Right kidney (tissue), 9 donors: Measurements from ENCODE around the gene SCARF2.
A peak's percentile ranks its signal among the peaks of the same experiment; 100 is the strongest.
"Not testable (repeated sequence)": the region's sequence is repeated elsewhere in the genome, so short reads cannot be mapped to it uniquely, and the experiment has no call there.

Source experiments
- DNase-seq: peaks from one replicate; pipeline ENCODE4 v3.0.0-alpha.2; 2016
- long read RNA-seq, 8 donors: transcript quantifications; one replicate each; lab custom pipeline, GENCODE V29; 2026

Gene SCARF2, protein sequence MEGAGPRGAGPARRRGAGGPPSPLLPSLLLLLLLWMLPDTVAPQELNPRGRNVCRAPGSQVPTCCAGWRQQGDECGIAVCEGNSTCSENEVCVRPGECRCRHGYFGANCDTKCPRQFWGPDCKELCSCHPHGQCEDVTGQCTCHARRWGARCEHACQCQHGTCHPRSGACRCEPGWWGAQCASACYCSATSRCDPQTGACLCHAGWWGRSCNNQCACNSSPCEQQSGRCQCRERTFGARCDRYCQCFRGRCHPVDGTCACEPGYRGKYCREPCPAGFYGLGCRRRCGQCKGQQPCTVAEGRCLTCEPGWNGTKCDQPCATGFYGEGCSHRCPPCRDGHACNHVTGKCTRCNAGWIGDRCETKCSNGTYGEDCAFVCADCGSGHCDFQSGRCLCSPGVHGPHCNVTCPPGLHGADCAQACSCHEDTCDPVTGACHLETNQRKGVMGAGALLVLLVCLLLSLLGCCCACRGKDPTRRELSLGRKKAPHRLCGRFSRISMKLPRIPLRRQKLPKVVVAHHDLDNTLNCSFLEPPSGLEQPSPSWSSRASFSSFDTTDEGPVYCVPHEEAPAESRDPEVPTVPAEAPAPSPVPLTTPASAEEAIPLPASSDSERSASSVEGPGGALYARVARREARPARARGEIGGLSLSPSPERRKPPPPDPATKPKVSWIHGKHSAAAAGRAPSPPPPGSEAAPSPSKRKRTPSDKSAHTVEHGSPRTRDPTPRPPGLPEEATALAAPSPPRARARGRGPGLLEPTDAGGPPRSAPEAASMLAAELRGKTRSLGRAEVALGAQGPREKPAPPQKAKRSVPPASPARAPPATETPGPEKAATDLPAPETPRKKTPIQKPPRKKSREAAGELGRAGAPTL
- long read RNA-seq, donor 1, transcript SCARF2-202 (11 exons, 3,232 nt): major isoform, 5 of 7 reads
- long read RNA-seq, donor 1, partial matches to known transcripts: 0 of 7 reads
- long read RNA-seq, donor 1, other reads (novel, unspliced or antisense): 0 of 7 reads
- long read RNA-seq, donor 2, transcript SCARF2-202 (11 exons, 3,232 nt): major isoform, 6 of 9 reads
- long read RNA-seq, donor 2, partial matches to known transcripts: 0 of 9 reads
- long read RNA-seq, donor 2, other reads (novel, unspliced or antisense): 0 of 9 reads
- long read RNA-seq, donor 3, transcript SCARF2-202 (11 exons, 3,232 nt): major isoform, 5 of 6 reads
- long read RNA-seq, donor 3, partial matches to known transcripts: 0 of 6 reads
- long read RNA-seq, donor 3, other reads (novel, unspliced or antisense): 0 of 6 reads
- long read RNA-seq, donor 4, transcript SCARF2-202 (11 exons, 3,232 nt): major isoform, 8 of 9 reads
- long read RNA-seq, donor 4, partial matches to known transcripts: 0 of 9 reads
- long read RNA-seq, donor 4, other reads (novel, unspliced or antisense): 0 of 9 reads
- long read RNA-seq, donor 5, partial matches to known transcripts: 0 of 7 reads
- long read RNA-seq, donor 5, other reads (novel, unspliced or antisense): 0 of 7 reads
- long read RNA-seq, donor 6, transcript SCARF2-202 (11 exons, 3,232 nt): major isoform, 8 of 9 reads
- long read RNA-seq, donor 6, partial matches to known transcripts: 0 of 9 reads
- long read RNA-seq, donor 6, other reads (novel, unspliced or antisense): 0 of 9 reads
- long read RNA-seq, donor 7, transcript SCARF2-202 (11 exons, 3,232 nt): major isoform, 11 of 20 reads
- long read RNA-seq, donor 7, partial matches to known transcripts: 8 of 20 reads
- long read RNA-seq, donor 7, other reads (novel, unspliced or antisense): 0 of 20 reads
- long read RNA-seq, donor 8, transcript SCARF2-202 (11 exons, 3,232 nt): major isoform, 5 of 20 reads
- long read RNA-seq, donor 8, partial matches to known transcripts: 14 of 20 reads
- long read RNA-seq, donor 8, other reads (novel, unspliced or antisense): 0 of 20 reads

DNA sequence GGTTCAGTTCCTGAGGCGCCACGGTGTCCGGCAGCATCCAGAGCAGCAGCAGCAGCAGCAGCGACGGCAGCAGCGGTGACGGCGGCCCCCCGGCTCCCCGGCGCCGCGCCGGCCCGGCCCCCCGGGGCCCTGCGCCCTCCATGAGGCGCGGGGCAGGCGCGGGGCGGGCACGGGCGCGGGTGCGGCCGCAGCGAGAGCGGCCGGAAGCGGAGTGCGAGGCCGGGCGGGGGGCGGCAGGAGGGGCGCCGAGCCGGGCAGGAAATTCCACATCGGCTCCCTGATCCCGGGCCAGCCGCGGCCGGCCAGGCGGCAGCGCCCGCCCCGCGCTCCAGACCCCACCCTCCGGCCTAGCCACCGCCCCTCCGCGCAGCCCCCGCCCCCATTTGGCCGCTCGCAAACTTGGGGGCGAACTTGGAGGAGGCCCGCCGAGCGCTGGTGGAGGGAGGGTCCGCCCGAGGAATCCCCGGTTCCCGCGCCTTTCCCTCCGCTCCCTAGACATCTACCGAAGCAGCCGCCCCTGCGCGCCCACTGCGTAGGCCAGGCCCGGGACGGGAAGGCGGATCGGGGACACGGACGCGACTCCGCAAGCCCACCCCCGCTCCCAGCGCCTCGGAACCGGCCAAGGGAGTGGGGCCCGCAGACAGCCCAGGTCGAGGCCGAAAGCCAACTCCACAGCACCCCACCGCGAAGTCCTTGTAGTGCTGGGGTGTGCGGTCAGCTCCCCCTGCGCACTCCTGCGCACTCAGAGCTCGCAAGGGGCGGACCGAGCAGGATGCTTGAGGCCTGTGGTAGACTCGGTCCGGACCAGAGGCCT, at the start of gene SCARF2:
Gene SCARF2, minus strand, starts transcription at position 213 of the 814 bp plus-strand sequence. Its CDS starts 71 bp downstream, at position 142.
- peak; percentile 82 for DNase-seq

DNA sequence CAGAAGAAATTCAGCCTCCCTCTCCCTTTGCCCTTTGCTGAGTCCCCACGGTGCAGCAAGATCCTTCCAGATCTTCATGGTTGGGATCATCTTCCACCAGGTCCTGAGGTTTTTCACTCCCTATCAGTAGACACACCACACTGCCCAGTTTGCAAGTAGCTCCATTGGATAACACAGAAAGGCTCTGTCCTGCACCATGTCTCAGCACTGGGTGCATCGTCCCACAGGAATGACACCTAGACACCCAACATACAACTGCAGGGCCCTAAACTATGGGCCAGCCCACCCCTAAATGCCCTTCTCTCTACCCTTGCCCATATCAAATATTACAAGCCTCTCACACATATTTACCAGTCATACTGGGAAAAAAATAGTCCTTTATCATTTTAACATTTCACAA, 48.6 kb upstream of the SCARF2 start:
- no peak for DNase-seq

GRCh38 chr22:20484948-20485683, 47.5 kb upstream of the SCARF2 start:
- no peak for DNase-seq

- no peak for DNase-seq
Observed at GRCh38 chr22:20483771-20484170, 46.1 kb upstream of the SCARF2 start.

GRCh38 chr22:20483143-20483506, 45.5 kb upstream of the SCARF2 start:
- DNase-seq: not testable (repeated sequence)

- no peak for DNase-seq
Observed at GRCh38 chr22:20479612-20480196, 42.1 kb upstream of the SCARF2 start.

GRCh38 chr22:20478059-20478458, 40.4 kb upstream of the SCARF2 start:
- not testable (repeated sequence) for DNase-seq

- DNase-seq: not testable (repeated sequence)
Observed at GRCh38 chr22:20475569-20475968, 37.9 kb upstream of the SCARF2 start.

DNA sequence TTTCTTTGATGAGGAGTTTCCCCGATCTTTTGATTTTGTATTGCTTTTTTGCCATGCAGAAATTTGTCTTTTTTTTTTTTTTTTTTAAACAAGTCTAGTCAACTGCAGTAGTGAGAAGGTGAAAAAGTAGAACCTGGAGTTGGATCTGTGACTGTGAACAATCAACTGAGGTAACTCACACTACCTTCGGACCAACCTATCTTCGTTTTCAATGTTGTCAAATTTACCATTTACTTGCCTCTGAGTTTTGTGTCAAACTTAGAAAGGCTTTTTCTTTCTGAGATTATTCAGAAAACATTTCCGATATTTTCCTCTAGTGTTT, 37.5 kb upstream of the SCARF2 start:
- no peak for DNase-seq

- no peak for DNase-seq
Observed at GRCh38 chr22:20472629-20473442, 35.2 kb upstream of the SCARF2 start.

DNA sequence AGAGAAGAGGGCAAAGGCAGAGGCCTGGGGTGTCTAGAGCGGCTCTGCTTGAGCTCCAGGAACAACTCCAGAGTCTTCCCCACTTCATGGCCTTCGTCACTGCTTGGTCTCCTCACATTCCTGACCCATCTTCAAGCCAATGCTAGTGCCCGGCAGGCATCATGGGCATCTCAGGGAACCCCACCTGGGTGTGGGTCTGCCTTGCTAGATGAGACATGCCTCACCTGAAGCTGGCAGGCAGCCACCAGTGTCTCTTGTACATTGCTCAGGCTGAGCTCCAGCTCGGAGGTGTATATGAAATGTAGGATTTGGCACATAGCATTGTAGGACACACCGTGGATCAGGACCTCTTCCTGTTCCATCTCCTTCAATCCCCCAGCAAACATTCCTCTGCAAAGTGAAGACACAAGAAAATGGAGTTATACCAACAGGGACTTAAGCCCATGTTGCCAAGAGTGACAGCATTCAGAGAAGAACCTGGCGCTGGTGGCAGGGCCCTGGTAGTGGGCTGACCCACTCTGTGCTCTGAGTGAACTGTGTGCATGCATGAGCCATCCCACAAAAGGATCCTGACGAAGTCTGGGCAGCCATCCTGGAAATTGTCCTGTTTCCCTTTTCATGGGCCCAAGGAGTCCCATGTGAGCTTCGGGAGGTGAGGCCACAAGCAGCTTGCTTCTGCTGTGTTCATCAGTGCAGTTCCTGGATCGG, 33.7 kb upstream of the SCARF2 start:
- DNase-seq: no peak

- DNase-seq: not testable (repeated sequence)
Observed at GRCh38 chr22:20470525-20470924, 32.9 kb upstream of the SCARF2 start.

GRCh38 chr22:20469110-20469868, 31.7 kb upstream of the SCARF2 start:
- DNase-seq: no peak

- DNase-seq: no peak
Observed at GRCh38 chr22:20466659-20467379, 29.2 kb upstream of the SCARF2 start.

GRCh38 chr22:20465759-20466077, 28.1 kb upstream of the SCARF2 start:
- no peak for DNase-seq
